OCI-LY3 (cell line): ENCODE data around the gene TRMU.

Experiments used
- H2AFZ ChIP-seq: fragments of 200-600, 300-600 bp; shearing (Covaris generic); 2 replicates; pipeline ENCODE4 v1.6.0; 2014; ENCODE audit warnings: antibody characterized with exemption, low read depth, low read length
- H3K27ac ChIP-seq: fragments of 200-600, 300-600 bp; sonication (generic); 2 replicates; pipeline ENCODE4 v1.5.1; 2014; ENCODE audit warnings: mild to moderate bottlenecking, low read length, moderate library complexity, mixed read lengths
- H3K27me3 ChIP-seq: fragments of 200-600, 300-600 bp; sonication (generic); 2 replicates; pipeline ENCODE4 v1.6.1; 2014; ENCODE audit warnings: low read depth, low read length, mixed read lengths
- H3K36me3 ChIP-seq: fragments of 200-600, 300-600 bp; sonication (generic); replicated peaks from 2 replicates; pipeline ENCODE3; 2014; ENCODE audit warnings: low read depth, low read length, mixed read lengths
- H3K4me1 ChIP-seq: fragments of 300-600, 200-600 bp; sonication (generic); 2 replicates; pipeline ENCODE4 v1.6.1; 2014; ENCODE audit warnings: low read length, mixed read lengths
- H3K4me2 ChIP-seq: fragments of 200-600, 300-600 bp; sonication (generic); 2 replicates; pipeline ENCODE4 v1.6.1; 2014; ENCODE audit warnings: low read length, mixed read lengths
- H3K4me3 ChIP-seq: fragments of 300-600, 200-600 bp; sonication (generic); 2 replicates; pipeline ENCODE4 v1.5.1; 2014; ENCODE audit warnings: antibody characterized with exemption, mild to moderate bottlenecking, low read length, moderate library complexity
- H3K79me2 ChIP-seq: fragments of 300-600, 200-600 bp; shearing (Covaris generic); 2 replicates; pipeline ENCODE4 v1.6.1; 2014; ENCODE audit warnings: mild to moderate bottlenecking, low read length, mixed read lengths
- H3K9ac ChIP-seq: fragments of 300-600, 200-600 bp; shearing (Covaris generic); 2 replicates; pipeline ENCODE4 v1.6.0; 2014; ENCODE audit warnings: mild to moderate bottlenecking, low read length, moderate library complexity
- H3K9me3 ChIP-seq: fragments of 200-600, 300-600 bp; shearing (Covaris generic); 2 replicates; pipeline ENCODE4 v1.6.1; 2014; ENCODE audit warnings: low read length, mixed read lengths; ENCODE audit not compliant: insufficient read depth
- H4K20me1 ChIP-seq: fragments of 200-600, 300-600 bp; sonication (generic); 2 replicates; pipeline ENCODE4 v1.6.1; 2016; ENCODE audit warnings: low read length, mixed read lengths; ENCODE audit not compliant: insufficient read depth
- CTCF ChIP-seq: fragments of 200-600, 300-600 bp; sonication (generic); IDR thresholded peaks from 2 replicates; pipeline ENCODE4 v1.5.1; 2014; ENCODE audit warnings: antibody characterized with exemption, low read length, low read depth
- EZH2phosphoT487 ChIP-seq: fragments of 200-600 bp; shearing (Covaris generic); IDR thresholded peaks from 2 replicates; pipeline ENCODE4 v1.6.1; 2018; ENCODE audit warnings: antibody characterized with exemption, mixed run types, low read depth

Gene TRMU

DNA sequence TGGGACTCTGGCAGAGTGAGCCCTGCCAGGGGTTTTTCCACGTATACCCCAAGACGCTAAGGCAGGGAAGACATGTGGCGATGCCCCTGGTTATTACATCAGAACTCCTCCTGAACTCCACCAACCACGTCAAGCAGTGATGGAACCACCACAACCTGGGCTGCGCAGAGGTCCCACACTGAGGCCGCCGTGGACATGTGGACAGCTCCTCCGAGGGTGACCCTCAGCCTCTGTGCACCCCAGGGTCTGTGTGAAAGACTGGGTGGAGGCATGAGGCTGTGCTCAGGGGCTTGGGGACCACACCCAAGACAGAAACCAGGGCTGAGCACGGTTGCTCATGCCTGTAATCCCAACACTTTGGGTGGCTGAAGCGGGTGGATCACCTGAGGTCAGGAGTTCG, 52.2 kb downstream of the TRMU start:
- Histone ChIP-seq H3K36me3 (no peaks in the 10 kb centered on the region), H3K27ac (no peak overlapping the region), H4K20me1 (no peaks in the 10 kb centered on the region), H3K27me3 (peaks cover 3% of the 10 kb centered on the region; the same call in 1 of the 2 replicates), H3K79me2 (no peaks in the 10 kb centered on the region), H2AFZ (no peak overlapping the region), H3K4me2 (no peak overlapping the region), H3K9ac (no peak overlapping the region), H3K4me3 (no peak overlapping the region), H3K9me3 (no peaks in the 10 kb centered on the region), H3K4me1 (no peaks in the 10 kb centered on the region)
- TF ChIP-seq EZH2phosphoT487 (no peak), CTCF (no peak)

GRCh38 chr22:46388647-46389046, 53.1 kb downstream of the TRMU start:
- Histone ChIP-seq H3K4me2 (no peak overlapping the region), H3K27me3 (peaks cover 3% of the 10 kb centered on the region; the same call in 1 of the 2 replicates), H3K36me3 (no peaks in the 10 kb centered on the region)

DNA sequence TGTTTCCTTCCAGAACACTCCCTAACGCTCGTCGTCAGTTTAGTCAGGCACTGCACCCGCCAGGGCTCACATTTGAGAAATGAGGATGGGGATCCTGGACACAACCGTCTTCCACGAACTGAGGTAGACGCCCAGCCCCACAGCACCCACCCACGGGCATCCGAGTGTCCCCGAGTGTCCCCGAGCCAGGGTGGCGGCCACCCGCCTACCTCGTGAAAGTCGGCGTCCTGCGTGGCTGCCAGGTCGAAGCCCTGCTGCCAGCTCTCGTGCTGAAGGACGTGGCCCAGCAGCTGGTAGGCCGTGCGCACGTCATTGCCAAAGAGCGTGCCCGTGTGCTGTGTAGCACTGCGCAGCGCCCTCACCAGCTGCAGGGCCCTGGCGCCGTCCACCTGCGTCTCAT, 53.6 kb downstream of the TRMU start:
- H3K4me3 ChIP-seq = no peak overlapping the region
- H3K9ac ChIP-seq = no peak overlapping the region
- H4K20me1 ChIP-seq = no peaks in the 10 kb centered on the region
- no peak overlapping the region for H3K4me2 ChIP-seq
- H3K79me2 ChIP-seq = no peaks in the 10 kb centered on the region
- no peak for TF ChIP-seq EZH2phosphoT487
- TF ChIP-seq CTCF = no peak
- H3K27me3 ChIP-seq = peaks cover 3% of the 10 kb centered on the region; the same call in 1 of the 2 replicates
- H3K9me3 ChIP-seq = no peaks in the 10 kb centered on the region
- H3K36me3 ChIP-seq = no peaks in the 10 kb centered on the region
- H2AFZ ChIP-seq = no peak overlapping the region
- no peaks in the 10 kb centered on the region for H3K4me1 ChIP-seq
- no peak overlapping the region for H3K27ac ChIP-seq

More at GRCh38 chr22:46388647-46389046, 53.1 kb downstream of the TRMU start:
- H3K9me3 ChIP-seq = no peaks in the 10 kb centered on the region
- no peak overlapping the region for H3K9ac ChIP-seq
- H3K27ac ChIP-seq = no peak overlapping the region
- no peaks in the 10 kb centered on the region for H3K79me2 ChIP-seq
- H4K20me1 ChIP-seq = no peaks in the 10 kb centered on the region
- no peak overlapping the region for H3K4me3 ChIP-seq
- no peak overlapping the region for H2AFZ ChIP-seq
- no peaks in the 10 kb centered on the region for H3K4me1 ChIP-seq
- TF ChIP-seq CTCF (no peak), EZH2phosphoT487 (no peak)

GRCh38 chr22:46390105-46390651, 54.7 kb downstream of the TRMU start:
- peaks cover 3% of the 10 kb centered on the region; the same call in 1 of the 2 replicates for H3K27me3 ChIP-seq
- no peaks in the 10 kb centered on the region for H3K4me1 ChIP-seq
- no peaks in the 10 kb centered on the region for H3K79me2 ChIP-seq
- H4K20me1 ChIP-seq = no peaks in the 10 kb centered on the region
- H3K9me3 ChIP-seq = no peaks in the 10 kb centered on the region
- H3K4me3 ChIP-seq = no peak overlapping the region
- no peak overlapping the region for H2AFZ ChIP-seq
- no peak overlapping the region for H3K9ac ChIP-seq
- H3K27ac ChIP-seq = no peak overlapping the region
- no peak overlapping the region for H3K4me2 ChIP-seq
- TF ChIP-seq CTCF = no peak
- TF ChIP-seq EZH2phosphoT487 = no peak
- no peaks in the 10 kb centered on the region for H3K36me3 ChIP-seq
